Tibial artery (tissue), 4 donors: ENCODE measurements around the gene INHBB.
A peak's percentile ranks its signal among the peaks of the same experiment; 100 is the strongest.
"Not testable (repeated sequence)": the region's sequence is repeated elsewhere in the genome, so short reads cannot be mapped to it uniquely, and the experiment has no call there.

Experiments
- DNase-seq, 2 donors: peaks; one replicate each; pipeline ENCODE4 v3.0.0-alpha.2; 2019
- H3K27ac ChIP-seq, 2 donors: fragments of 200-600 bp; sonication (generic) in 1 of 2; 1 replicate in 1 of 2; 2 replicates in 1 of 2; pipeline ENCODE4 v1.5.1; 2018 to 2019; ENCODE audit warnings: mild to moderate bottlenecking in 1 of 2
- H3K27me3 ChIP-seq, 2 donors: fragments of 200-600 bp; sonication (generic) in 1 of 2; one replicate each; pipeline versions ENCODE4 v1.5.1 to v1.6.0; 2016 to 2019
- H3K36me3 ChIP-seq, 3 donors: fragments of 200-600 bp; sonication (generic) in 2 of 3; one replicate each; pipeline ENCODE4 v1.5.1; 2016 to 2019; ENCODE audit warnings: mild to moderate bottlenecking in 2 of 3
- H3K4me1 ChIP-seq, 4 donors: fragments of 200-600 bp; sonication (generic) in 2 of 4; 1 replicate in 3 of 4; 2 replicates in 1 of 4; pipeline ENCODE4 v1.5.1; 2016 to 2019
- H3K4me3 ChIP-seq, 2 donors: fragments of 200-600 bp; sonication (generic) in 1 of 2; 1 replicate in 1 of 2; 2 replicates in 1 of 2; pipeline ENCODE4 v1.5.1; 2018 to 2019; ENCODE audit warnings: mild to moderate bottlenecking in 2 of 2
- H3K9me3 ChIP-seq, 3 donors: fragments of 200-600 bp; sonication (generic) in 1 of 3; one replicate each; pipeline ENCODE4 v1.5.1; 2016 to 2019
- intact Hi-C: fragments of 100-400 bp; cut with DNase I; formaldehyde crosslinking; loops from one replicate; pipeline ENCODE4 v1.15.0; 2023; ENCODE audit warnings: low total_unique reads
- TF ChIP-seq, protein P1 (sequence below), 2 experiments: fragments of 200-600 bp in 1 of 2; fragments of 450-650 bp in 1 of 2; IDR thresholded peaks; one replicate each; pipeline ENCODE4 v1.5.1; 2017 to 2019; ENCODE audit warnings: antibody characterized with exemption in 2 of 2, mild to moderate bottlenecking in 1 of 2, moderate library complexity in 1 of 2

INHBB gene

DNA sequence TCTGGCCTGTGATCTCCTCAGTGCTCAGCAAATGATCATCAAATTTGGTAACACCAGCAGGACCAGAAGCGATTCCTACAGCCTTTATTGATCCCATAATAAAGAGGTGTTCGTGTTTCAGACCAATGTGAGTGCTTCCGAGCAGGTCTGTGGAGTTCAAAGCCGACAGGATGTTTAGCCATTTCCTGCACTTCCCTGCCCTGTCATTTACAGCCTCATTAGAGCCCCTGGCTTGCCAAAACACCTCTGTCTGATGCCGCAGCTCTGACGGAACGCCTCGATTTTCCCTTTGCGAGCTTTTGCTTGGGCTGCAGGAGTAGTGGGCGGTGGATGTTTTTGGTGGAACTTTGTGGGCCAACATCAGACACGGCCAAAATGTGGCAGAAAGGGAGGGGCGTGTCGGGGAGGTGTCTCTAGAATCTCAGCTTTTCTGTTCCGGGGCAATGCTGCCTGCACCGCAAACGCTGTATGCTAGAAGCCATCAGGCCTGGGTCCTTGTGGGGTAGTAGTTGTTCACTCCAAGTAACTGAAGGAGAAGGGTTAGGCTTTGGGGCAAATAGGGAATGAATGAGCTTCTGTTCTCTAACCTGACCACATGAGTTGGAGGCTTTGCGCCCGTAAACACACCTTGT is 26.1 kb upstream of the INHBB start:
- Histone ChIP-seq H3K9me3 (no peaks in the 10 kb centered on the region), H3K4me1 (peaks cover 0 to 19% (median 15%) of the 10 kb centered on the region in 4 donors), H3K36me3 (no peaks in the 10 kb centered on the region), H3K27me3 (no peaks in the 10 kb centered on the region), H3K27ac (no peak overlapping the region), H3K4me3 (no peak overlapping the region)
- intact Hi-C loops = loop anchor here (10.0 kb wide), 1 partner anchor 95 kb away; the partner anchor contains the start of gene TMEM185B
- TF ChIP-seq, protein P1, sequence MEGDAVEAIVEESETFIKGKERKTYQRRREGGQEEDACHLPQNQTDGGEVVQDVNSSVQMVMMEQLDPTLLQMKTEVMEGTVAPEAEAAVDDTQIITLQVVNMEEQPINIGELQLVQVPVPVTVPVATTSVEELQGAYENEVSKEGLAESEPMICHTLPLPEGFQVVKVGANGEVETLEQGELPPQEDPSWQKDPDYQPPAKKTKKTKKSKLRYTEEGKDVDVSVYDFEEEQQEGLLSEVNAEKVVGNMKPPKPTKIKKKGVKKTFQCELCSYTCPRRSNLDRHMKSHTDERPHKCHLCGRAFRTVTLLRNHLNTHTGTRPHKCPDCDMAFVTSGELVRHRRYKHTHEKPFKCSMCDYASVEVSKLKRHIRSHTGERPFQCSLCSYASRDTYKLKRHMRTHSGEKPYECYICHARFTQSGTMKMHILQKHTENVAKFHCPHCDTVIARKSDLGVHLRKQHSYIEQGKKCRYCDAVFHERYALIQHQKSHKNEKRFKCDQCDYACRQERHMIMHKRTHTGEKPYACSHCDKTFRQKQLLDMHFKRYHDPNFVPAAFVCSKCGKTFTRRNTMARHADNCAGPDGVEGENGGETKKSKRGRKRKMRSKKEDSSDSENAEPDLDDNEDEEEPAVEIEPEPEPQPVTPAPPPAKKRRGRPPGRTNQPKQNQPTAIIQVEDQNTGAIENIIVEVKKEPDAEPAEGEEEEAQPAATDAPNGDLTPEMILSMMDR (IDR thresholded peaks at IDR 0.05) = no peak
- no peak for DNase-seq

DNA sequence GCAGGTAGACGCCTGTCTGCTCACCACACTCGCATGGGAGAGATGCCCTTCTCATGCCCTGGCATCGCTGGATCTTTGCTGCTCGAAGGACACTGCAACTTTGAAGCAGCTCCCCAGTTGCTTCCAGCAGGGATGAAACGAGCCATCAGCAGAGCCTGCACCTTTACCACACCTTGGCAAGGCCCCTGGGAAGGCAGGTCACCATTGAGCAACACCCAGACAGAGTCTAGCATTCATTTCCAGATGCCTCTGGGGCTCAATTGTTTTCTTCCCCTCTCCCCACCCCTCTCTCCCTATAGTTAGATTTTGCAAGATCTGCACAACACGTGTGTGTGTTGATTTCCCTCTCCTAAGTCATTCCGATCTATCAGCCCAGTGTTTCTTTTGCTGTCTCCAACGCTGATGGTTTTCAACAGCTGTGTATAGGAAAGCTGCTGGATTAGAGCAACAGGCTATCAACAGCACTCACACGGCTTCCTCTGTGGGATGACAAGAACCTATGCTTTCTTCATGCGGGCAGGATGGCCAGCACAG is 25.6 kb upstream of the INHBB start:
- Histone ChIP-seq H3K4me3 (no peak overlapping the region), H3K4me1 (peaks cover 0 to 19% (median 15%) of the 10 kb centered on the region in 4 donors), H3K9me3 (no peaks in the 10 kb centered on the region), H3K36me3 (no peaks in the 10 kb centered on the region), H3K27ac (no peak overlapping the region), H3K27me3 (no peaks in the 10 kb centered on the region)
- intact Hi-C loops = no loop called here
- TF ChIP-seq, protein P1 (IDR thresholded peaks at IDR 0.05) = no peak
- DNase-seq = no peak

DNA sequence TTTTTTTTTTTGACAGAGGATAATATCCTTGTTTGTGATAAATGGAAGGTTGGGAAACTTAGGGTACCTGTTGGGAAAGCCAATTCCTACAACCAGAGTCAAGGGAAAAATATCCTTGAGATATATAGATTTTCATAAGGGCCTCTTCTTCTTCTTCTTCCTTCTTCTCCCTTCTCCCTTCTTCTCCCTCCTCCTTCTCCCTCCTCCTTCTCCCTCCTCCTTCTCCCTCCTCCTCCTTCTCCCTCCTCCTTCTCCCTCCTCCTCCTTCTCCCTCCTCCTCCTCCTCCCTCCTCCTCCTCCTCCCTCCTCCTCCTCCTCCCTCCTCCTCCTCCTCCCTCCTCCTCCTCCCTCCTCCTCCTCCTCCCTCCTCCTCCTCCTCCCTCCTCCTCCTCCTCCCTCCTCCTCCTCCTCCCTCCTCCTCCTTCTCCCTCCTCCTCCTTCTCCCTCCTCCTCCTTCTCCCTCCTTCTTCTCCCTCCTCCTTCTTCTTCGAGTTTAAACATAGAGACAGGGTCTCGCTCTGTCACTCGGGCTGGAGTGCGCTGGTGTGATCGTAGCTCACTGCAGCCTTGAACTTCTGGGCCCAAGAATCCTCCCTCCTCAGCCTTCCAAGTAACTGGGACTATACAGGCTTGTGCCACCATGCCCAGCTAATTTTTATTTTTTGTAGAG is 24.9 kb upstream of the INHBB start:
- H3K27me3 ChIP-seq, H3K4me3 ChIP-seq, H3K9me3 ChIP-seq, H3K36me3 ChIP-seq, DNase-seq, intact Hi-C loops, H3K27ac ChIP-seq: not testable (repeated sequence)
- H3K4me1 ChIP-seq = peaks cover 0 to 19% (median 15%) of the 10 kb centered on the region in 4 donors

DNA sequence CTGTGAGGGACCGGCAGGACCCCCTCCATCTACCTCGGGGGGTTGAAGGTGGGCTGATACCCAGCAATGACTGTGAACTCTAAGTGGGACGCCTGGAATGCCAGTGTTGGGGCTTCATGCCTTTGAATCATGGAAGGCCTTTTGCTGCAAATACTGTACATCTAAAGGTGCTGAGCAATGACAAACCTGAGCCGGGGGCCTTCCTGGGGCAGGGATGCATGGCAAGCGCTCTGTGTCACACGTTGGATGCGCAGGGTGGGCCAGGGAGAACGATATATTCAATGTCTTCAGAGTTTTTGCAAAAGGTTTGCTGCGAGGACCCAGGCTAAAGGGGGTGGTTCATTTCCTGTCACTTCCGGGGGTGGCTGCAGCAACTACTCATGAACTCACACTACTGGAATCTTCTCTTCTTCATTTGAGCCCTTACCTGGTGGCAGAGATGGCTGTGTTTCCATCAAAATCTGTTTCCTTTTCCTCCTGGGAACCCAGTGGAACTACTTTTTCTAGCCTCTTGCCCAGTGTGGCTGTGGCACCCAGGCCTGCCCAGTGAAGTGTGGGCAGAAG is 24.1 kb upstream of the INHBB start:
- Histone ChIP-seq H3K27ac (no peak overlapping the region), H3K27me3 (no peaks in the 10 kb centered on the region), H3K9me3 (no peaks in the 10 kb centered on the region), H3K4me1 (peaks cover 0 to 19% (median 15%) of the 10 kb centered on the region in 4 donors), H3K36me3 (no peaks in the 10 kb centered on the region), H3K4me3 (no peak overlapping the region)
- DNase-seq = no peak
- intact Hi-C loops = no loop called here
- TF ChIP-seq, protein P1 (IDR thresholded peaks at IDR 0.05) = no peak

DNA sequence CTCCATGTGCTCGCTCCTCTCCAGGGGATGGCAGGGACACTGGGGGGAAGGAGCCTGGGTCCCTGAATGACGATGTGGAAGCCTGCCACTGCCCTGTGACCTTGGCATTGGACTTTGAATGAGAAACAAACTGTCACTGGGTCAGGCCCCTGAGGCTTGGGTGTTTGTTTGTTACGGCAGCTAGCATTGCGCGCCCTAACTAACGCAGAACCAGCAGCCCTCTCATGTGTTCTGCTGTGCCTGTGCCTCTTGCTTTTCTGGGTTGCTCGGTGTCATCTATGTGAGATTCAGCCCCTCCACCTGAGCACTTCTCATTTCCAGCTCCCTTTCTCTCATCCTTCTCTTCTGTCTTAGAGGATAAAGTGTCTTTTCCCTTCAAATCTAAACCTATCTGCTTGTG is 23.6 kb upstream of the INHBB start:
- no peaks in the 10 kb centered on the region for H3K36me3 ChIP-seq
- no peaks in the 10 kb centered on the region for H3K9me3 ChIP-seq
- TF ChIP-seq, protein P1 (IDR thresholded peaks at IDR 0.05) = no peak
- H3K4me1 ChIP-seq = peaks cover 0 to 19% (median 15%) of the 10 kb centered on the region in 4 donors
- H3K27me3 ChIP-seq = peaks cover 0 to under 1% of the 10 kb centered on the region in 2 donors
- DNase-seq = no peak
- intact Hi-C loops = no loop called here
- no peak overlapping the region for H3K27ac ChIP-seq
- H3K4me3 ChIP-seq = no peak overlapping the region

DNA sequence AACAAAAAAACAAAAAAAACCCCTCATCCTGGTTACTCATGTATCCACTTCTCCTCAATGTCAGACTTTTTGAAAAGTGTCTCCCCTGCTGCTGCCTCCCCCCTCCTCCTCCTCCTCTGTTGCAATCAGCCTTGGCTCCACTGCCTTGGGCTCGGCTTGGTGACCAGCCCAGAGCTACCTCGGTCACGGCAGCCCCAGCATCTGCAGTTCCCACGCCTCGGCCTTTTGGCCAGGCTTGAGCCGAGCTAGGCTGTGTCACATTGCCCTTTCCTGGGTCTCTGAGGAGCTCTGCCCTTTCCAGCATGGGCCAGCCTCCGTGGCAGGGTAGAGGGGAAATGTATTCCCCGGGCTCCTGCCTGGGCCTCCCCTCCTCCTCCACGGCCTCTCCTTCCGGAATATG is 22.7 kb upstream of the INHBB start:
- Histone ChIP-seq H3K27me3 (peaks cover 0 to 6% of the 10 kb centered on the region in 2 donors), H3K4me1 (peaks cover 0 to 19% (median 15%) of the 10 kb centered on the region in 4 donors), H3K4me3 (no peak overlapping the region), H3K9me3 (no peaks in the 10 kb centered on the region), H3K36me3 (no peaks in the 10 kb centered on the region), H3K27ac (peak overlapping the region; percentile 57 to 68)
- intact Hi-C loops = no loop called here
- DNase-seq = peak; percentile 75 to 87
- TF ChIP-seq, protein P1 (IDR thresholded peaks at IDR 0.05) = no peak
